Common myeloid progenitor, CD34-positive (primary cell): Measurements from ENCODE around the gene CEACAM1.
"Not testable (repeated sequence)": the region's sequence is repeated elsewhere in the genome, so short reads cannot be mapped to it uniquely, and the experiment has no call there.

Experiments
- CTCF ChIA-PET: fragments of 350-600 bp; sonication (Branson Sonifier 250); formaldehyde crosslinking; loops from one replicate; lab custom pipeline; 2021; ENCODE audit warnings: antibody characterized with exemption; lab: Charles Lee
- POLR2A ChIA-PET: fragments of 350-600 bp; sonication (Branson Sonifier 250); formaldehyde crosslinking; loops from one replicate; lab custom pipeline; 2021; ENCODE audit warnings: antibody characterized with exemption; lab: Charles Lee
- DNase-seq, 3 donors: peaks; one replicate each; pipeline versions ENCODE4 v3.0.0 to v3.0.0-alpha.2; 2013
- H3K27ac ChIP-seq, 2 experiments: 1 replicate in 1 of 2; 2 replicates in 1 of 2; pipeline ENCODE4 v1.7.0; 2013; ENCODE audit warnings: inconsistent platforms in 2 of 2, low read length in 2 of 2, mild to moderate bottlenecking in 2 of 2, low read depth in 1 of 2, moderate library complexity in 1 of 2; ENCODE audit not compliant: severe bottlenecking in 2 of 2, insufficient read depth in 1 of 2, poor library complexity in 1 of 2
- H3K27me3 ChIP-seq, 5 experiments: replicated peaks in 2 of 5; 1 replicate in 3 of 5; 2 replicates in 2 of 5; pipeline versions ENCODE4 v1.6.1 to v1.7.0; 2013; ENCODE audit warnings: low read length in 4 of 5, mild to moderate bottlenecking in 2 of 5, moderate library complexity in 2 of 5, inconsistent platforms in 1 of 5; ENCODE audit not compliant: insufficient read depth in 5 of 5, control insufficient read depth in 4 of 5
- H3K36me3 ChIP-seq, 4 experiments: 1 replicate in 2 of 4; 2 replicates in 2 of 4; pipeline versions ENCODE4 v1.6.1 to v1.7.0; 2013; ENCODE audit warnings: low read length in 3 of 4, control low read depth in 1 of 4, mild to moderate bottlenecking in 1 of 4; ENCODE audit not compliant: control insufficient read depth in 4 of 4, insufficient read depth in 4 of 4
- H3K4me1 ChIP-seq, 4 experiments: 1 replicate in 3 of 4; 2 replicates in 1 of 4; pipeline versions ENCODE4 v1.6.1 to v1.7.1; 2013; ENCODE audit warnings: low read length in 3 of 4, mild to moderate bottlenecking in 3 of 4, control low read depth in 1 of 4, inconsistent platforms in 1 of 4, moderate library complexity in 1 of 4; ENCODE audit not compliant: control insufficient read depth in 4 of 4, insufficient read depth in 4 of 4; ENCODE audit errors: control extremely low read depth in 1 of 4
- H3K4me3 ChIP-seq, 7 experiments: 1 replicate in 4 of 7; 2 replicates in 3 of 7; pipeline versions ENCODE4 v1.5.1 to v1.7.0; 2013; ENCODE audit warnings: mild to moderate bottlenecking in 7 of 7, low read length in 6 of 7, moderate library complexity in 6 of 7, inconsistent platforms in 2 of 7, low read depth in 2 of 7, control low read depth in 1 of 7; ENCODE audit not compliant: insufficient read depth in 4 of 7, control insufficient read depth in 1 of 7; ENCODE audit errors: extremely low read depth in 1 of 7
- H3K9me3 ChIP-seq, 5 experiments: 1 replicate in 4 of 5; 2 replicates in 1 of 5; pipeline versions ENCODE4 v1.6.1 to v1.7.1; 2013; ENCODE audit warnings: low read length in 4 of 5, mild to moderate bottlenecking in 2 of 5, inconsistent platforms in 1 of 5, low read depth in 1 of 5, moderate library complexity in 1 of 5; ENCODE audit not compliant: control insufficient read depth in 4 of 5, insufficient read depth in 2 of 5; ENCODE audit errors: control extremely low read depth in 1 of 5
- WGBS: methylation state at CpG from one replicate; pipeline ENCODE4 v1.1.5; 2013; ENCODE audit not compliant: insufficient coverage; 5-methylcytosine and 5-hydroxymethylcytosine counted together

CEACAM1 gene

DNA sequence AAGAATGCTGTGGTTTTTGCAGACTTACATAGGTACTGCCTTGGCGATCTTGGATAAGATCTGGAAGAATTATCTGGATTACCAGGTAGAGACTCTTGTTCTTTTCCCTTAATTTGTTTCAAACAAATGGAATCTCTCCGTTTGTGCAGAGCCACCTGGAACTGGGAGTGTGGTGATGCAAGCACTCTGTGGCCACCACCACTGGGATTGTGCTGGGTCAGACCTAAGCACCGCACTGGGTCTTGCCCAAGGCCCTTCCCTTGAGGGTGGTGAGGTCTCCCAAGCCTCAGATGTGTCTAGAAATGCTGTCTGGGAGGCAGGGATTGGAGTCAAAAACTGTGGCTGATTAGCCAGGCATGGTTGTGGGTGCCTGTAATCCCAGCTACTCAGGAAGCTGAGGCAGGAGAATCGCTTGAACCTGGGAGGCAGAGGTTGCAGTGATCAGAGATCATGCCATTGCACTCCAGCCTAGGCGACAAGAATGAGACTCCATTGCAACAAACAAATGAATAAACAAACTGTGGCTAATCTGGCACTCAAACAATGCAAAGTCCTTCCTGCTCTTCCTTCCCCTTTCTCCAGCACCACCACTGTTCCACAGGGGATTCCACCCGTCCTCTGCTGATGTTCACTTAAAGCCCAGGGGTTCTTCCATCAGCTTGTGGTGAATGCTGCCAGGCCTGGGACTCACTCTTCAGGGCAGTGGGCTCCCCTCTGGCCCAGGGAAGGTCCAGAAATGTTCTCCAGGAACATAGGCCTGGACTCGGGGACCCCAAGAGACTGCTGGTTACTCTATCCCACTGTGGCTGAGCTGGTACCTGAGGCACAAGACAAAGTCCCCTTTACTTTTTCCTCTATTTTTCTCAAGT, 10.8 kb upstream of the CEACAM1 start:
- no peak for DNase-seq
- Histone ChIP-seq H3K4me3 (no peak overlapping the region), H3K9me3 (peaks cover 0 to 3% (median 0%) of the 10 kb centered on the region in 5 experiments), H3K4me1 (peaks cover 0 to 4% (median 0%) of the 10 kb centered on the region in 4 experiments), H3K27ac (no peak overlapping the region), H3K36me3 (no peaks in the 10 kb centered on the region), H3K27me3 (no peaks in the 10 kb centered on the region)
- ChIA-PET CTCF (interaction anchor here (1.0 to 1.5 kb wide), 6 partner anchors 11 to 100 kb away, joined by 3 to 4 read pairs (median 3); partner anchors contain the start of gene CEACAM1), POLR2A (no interaction called here)
- WGBS: 87% methylated on average over 7 of the region's 7 CpGs

DNA sequence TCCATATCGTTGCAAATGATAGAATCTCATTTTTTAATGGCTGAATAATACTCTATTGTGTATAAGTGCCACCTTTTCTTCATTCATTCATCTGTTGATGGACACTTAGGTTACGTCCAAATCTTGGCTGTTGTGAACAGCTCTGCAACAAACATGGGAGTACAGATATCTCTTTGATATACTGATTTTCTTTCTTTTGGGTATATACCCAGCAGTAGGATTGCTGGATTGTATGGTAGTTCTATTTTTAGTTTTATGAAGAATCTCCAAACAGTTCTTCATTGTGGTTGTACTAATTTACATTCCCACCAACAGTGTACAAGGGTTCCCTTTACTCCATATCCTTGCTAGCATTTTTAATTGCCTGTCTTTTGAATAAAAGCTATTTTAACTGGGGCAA, 7.0 kb upstream of the CEACAM1 start:
- H3K36me3 ChIP-seq, H3K27me3 ChIP-seq, POLR2A ChIA-PET, H3K4me1 ChIP-seq, H3K27ac ChIP-seq, DNase-seq, H3K9me3 ChIP-seq, H3K4me3 ChIP-seq: not testable (repeated sequence)
- WGBS: no CpG with 5 or more reads among the region's 2 CpGs
- CTCF ChIA-PET: interaction anchor here (0.8 to 1.6 kb wide), 4 partner anchors 9 to 102 kb away, joined by 3 read pairs; no protein-coding TSS in a partner anchor

DNA sequence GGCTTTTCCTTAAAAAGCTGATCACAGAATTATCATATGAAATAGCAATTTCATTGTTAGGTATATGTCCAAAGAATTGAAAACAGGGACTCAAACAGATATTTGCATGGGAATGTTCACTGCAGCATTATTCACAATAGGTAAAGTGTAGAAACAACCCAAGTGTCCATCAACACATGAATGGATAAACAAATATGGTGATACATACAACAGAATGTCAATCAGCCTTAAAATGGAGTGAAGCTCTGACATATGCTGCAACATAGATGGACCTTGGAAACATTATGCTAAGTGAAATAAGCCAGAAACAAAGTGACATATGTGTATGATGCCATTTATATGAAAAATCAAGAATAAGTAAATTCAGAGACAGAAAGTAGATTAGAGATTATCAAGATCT, 6.1 kb upstream of the CEACAM1 start:
- Histone ChIP-seq H3K4me3 (no peak overlapping the region), H3K27ac (no peak overlapping the region), H3K9me3 (peaks cover 0 to 3% (median 0%) of the 10 kb centered on the region in 5 experiments), H3K27me3 (no peaks in the 10 kb centered on the region), H3K36me3 (no peaks in the 10 kb centered on the region), H3K4me1 (peaks cover 0 to 4% (median 0%) of the 10 kb centered on the region in 4 experiments)
- ChIA-PET CTCF (interaction anchor here (1.2 to 1.6 kb wide), 2 partner anchors 94 to 101 kb away, joined by 3 read pairs; no protein-coding TSS in a partner anchor), POLR2A (no interaction called here)
- DNase-seq: no peak

DNA sequence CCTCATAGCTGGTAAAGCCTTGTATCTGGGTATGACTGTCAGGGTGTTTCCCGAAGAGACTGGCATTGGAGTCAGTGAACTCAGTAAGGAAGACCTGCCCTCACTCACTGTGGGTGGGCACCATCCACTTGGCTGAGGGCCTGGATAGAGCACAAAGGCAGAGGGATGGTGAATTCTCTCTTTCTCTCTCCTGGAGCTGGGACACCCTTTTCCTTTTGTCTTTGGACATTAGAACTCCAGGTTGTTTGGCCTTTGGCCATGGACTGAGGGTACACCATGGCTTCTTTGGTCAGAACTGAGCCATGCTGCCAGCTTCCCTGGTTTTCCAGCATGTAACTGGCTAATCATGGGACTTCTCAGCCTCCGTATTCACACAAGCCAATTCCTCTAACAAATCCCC, 4.6 kb upstream of the CEACAM1 start:
- CTCF ChIA-PET: interaction anchor here (1.2 kb wide), 1 partner anchor 64 kb away, joined by 3 read pairs; no protein-coding TSS in a partner anchor
- H3K4me1 ChIP-seq: peaks cover 4 to 14% (median 13%) of the 10 kb centered on the region in 4 experiments
- POLR2A ChIA-PET: no interaction called here
- no peaks in the 10 kb centered on the region for H3K27me3 ChIP-seq
- no peak for DNase-seq
- no peak overlapping the region for H3K4me3 ChIP-seq
- peaks cover 0 to 3% (median 0%) of the 10 kb centered on the region in 5 experiments for H3K9me3 ChIP-seq
- no peaks in the 10 kb centered on the region for H3K36me3 ChIP-seq
- 100% methylated on average over 1 of the region's 2 CpGs for WGBS
- no peak overlapping the region for H3K27ac ChIP-seq

DNA sequence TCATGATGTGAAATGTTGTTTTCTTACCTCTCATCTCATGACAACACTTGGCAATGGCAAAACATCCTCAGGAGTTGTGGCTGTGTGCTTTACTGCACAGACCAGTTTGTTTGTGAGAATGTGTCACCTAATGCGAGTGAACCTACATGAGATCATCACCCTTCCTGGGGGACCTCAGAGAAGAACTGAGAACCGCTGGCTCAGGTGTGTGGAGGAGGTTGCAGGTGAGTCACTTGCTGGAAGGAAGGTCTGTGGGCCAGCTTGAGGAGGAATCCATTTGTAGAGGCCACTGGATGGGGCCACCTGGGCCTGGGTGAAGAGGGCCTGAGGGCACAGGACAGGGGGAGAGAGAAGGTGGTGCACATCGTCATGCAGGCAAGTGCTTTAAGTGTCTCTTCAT, 3.0 kb upstream of the CEACAM1 start:
- H3K27me3 ChIP-seq: no peaks in the 10 kb centered on the region
- POLR2A ChIA-PET: no interaction called here
- H3K9me3 ChIP-seq: no peaks in the 10 kb centered on the region
- H3K36me3 ChIP-seq: no peaks in the 10 kb centered on the region
- 100% methylated on average over 2 of the region's 3 CpGs for WGBS
- no peak for DNase-seq
- no peak overlapping the region for H3K27ac ChIP-seq
- H3K4me3 ChIP-seq: no peak overlapping the region
- H3K4me1 ChIP-seq: peaks cover 4 to 20% (median 15%) of the 10 kb centered on the region in 4 experiments
- CTCF ChIA-PET: interaction anchor here (1.2 to 7.2 kb wide), 5 partner anchors 24 to 86 kb away, joined by 3 to 81 read pairs (median 4); no protein-coding TSS in a partner anchor

DNA sequence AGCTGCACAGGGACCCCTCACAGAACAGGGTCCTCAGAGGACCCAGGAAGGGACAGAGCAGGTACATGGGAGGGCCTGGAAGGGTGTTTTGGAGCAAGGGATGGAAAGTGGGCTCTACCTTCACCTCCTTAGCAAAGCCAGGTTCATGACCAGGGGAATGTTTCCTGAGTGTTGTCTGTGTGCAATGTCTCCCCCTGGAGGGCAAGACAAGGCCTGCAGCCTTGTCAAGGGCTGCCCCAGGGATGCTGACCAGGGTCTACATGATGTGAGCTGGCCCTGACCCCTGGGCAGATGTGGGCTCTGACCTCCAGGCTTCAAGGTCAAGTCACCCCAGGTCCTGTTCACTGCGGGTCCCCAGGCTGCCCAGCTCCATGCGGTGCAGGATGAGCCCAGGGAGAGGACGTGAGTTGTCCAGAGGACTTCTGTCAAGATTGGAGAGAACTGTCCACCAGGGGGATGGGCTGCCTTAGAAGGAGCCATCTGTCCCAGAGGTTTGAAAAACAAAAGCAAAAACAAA, 1.0 kb upstream of the CEACAM1 start:
- POLR2A ChIA-PET: interaction anchor here (1.6 kb wide), 1 partner anchor 79 kb away, joined by 6 read pairs; no protein-coding TSS in a partner anchor
- Histone ChIP-seq H3K36me3 (no peaks in the 10 kb centered on the region), H3K27me3 (no peaks in the 10 kb centered on the region), H3K4me1 (peaks cover 4 to 26% (median 17%) of the 10 kb centered on the region in 4 experiments), H3K9me3 (no peaks in the 10 kb centered on the region), H3K27ac (no peak overlapping the region), H3K4me3 (peak overlapping the region in 2 of 7 experiments; percentile 48 to 67)
- CTCF ChIA-PET: interaction anchor here (0.6 to 7.2 kb wide), 12 partner anchors 21 to 91 kb away, joined by 3 to 81 read pairs (median 5); no protein-coding TSS in a partner anchor
- WGBS: no CpG with 5 or more reads among the region's 3 CpGs
- DNase-seq: peak; percentile 52 to 69 (median 65)

DNA sequence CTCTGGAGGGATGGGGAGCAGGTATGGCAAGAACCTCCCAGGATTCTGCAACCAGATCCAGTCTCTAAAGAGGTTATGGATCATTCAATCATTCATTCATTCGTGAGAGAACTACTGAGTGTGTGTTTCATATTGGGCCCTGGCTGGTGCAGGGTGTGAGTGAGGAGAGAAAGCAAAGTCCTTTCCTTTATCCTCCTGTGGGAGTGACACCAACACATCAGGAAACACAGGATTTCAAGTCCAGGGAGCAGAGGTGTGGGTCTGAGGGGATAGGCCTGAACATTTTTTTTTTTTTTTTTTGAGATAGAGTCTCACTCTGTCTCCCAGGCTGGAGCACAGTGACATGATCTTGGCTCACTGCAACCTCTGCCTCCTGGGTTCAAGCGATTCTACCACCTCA, 3.3 kb downstream of the CEACAM1 start:
- H3K36me3 ChIP-seq: no peaks in the 10 kb centered on the region
- H3K27me3 ChIP-seq: no peaks in the 10 kb centered on the region
- no peak overlapping the region for H3K4me3 ChIP-seq
- POLR2A ChIA-PET: no interaction called here
- WGBS: 86% methylated on average over 1 of the region's 2 CpGs
- CTCF ChIA-PET: no interaction called here
- peaks cover 15 to 46% (median 31%) of the 10 kb centered on the region in 4 experiments for H3K4me1 ChIP-seq
- H3K9me3 ChIP-seq: no peaks in the 10 kb centered on the region
- DNase-seq: no peak
- no peak overlapping the region for H3K27ac ChIP-seq
